HG03103 (cell line): ENCODE measurements around the gene RASAL3.
"Not testable (repeated sequence)": the region's sequence is repeated elsewhere in the genome, so short reads cannot be mapped to it uniquely, and the experiment has no call there.

Experiments
- ATAC-seq: cut with Tn5 transposase; IDR thresholded peaks from one replicate; pipeline ENCODE4 v1.9.1; 2021; ENCODE audit warnings: low read depth; ENCODE audit not compliant: unreplicated experiment

Gene RASAL3

DNA sequence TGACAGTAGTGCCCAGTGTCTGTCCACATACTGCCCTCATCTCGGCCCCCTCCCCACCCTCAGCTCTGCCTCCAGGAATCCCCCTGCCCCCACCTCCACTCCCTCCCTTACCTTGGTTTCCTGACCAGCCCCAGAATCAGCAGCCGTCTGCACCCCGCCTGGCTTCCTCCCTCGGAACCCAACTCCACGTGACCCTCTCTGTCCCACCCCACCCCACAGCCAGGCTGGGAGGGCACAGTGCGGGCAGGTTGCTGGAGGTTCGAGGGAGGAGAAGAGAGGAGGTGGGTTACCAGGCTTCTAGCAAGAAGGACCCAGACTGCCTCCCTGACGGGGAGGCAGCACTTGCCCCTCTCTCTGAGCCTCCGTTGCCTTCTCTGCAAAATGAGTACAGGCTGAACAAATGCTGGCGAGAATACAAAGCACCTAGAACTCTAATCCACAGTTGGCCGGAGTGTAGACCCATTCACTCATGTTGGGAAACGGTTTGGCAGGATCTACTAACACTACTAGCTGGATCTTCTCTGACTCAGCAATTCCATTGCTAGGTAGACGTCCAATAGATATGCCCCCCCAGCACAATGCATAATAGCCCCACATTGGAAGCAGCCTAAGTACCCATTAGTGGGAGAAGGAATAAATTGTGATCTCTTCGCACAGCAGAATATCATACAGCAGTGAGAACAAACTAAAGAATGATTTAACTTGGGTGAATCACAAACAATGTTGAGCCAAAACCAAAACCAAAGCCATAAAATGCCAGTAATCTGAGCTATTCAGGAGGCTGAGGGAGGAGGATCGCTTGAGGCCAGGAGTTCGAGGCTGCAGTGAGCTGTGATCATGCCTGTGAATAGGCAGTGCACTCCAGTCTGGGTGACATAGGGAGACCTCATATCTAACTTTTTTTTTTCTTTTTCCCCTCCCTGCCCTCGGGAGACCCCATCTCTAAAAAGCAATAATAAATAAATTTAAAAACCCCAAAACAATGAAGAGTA, at the start of gene RASAL3:
Gene RASAL3 (minus strand): TSS at position 151 of the 992 bp plus-strand sequence. CDS start 186 bp downstream, outside the sequence.
- ATAC-seq = peak; percentile 54

DNA sequence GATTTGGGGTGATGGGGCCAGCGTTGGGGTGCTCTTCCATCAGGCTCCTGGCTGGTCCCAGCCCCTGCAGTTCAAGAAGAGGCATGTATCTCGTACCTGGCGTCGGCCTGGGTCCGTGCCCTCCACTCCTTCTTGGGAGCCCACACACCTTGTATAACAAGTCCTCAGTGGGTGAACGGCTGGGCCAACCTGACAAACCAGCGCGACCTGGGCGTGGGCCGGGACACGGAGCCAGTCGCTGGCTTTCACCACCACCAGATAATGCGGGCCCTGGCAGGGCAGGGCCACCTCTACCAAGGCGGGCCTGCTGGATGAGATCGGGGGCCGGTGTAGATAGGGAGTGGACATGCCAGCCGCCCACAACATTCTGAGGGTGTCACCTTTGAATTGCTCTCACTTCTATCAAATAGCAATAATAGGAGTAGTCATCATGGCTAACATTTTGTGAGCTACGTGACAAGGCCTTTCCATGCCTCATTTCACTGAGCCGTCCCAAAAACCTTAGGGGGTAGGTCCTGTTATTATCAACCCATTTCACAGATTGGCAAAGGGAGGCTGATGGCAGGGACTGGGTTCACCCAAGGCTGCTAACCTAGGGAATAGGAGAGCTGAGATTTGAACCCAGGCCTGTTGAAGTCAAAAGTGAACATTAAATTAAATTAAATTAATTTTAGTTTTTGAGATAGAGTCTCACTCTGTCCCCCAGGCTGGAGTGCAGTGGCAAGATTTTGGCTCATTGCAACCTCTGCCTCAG, 47.5 kb upstream of the RASAL3 start:
- no peak for ATAC-seq

DNA sequence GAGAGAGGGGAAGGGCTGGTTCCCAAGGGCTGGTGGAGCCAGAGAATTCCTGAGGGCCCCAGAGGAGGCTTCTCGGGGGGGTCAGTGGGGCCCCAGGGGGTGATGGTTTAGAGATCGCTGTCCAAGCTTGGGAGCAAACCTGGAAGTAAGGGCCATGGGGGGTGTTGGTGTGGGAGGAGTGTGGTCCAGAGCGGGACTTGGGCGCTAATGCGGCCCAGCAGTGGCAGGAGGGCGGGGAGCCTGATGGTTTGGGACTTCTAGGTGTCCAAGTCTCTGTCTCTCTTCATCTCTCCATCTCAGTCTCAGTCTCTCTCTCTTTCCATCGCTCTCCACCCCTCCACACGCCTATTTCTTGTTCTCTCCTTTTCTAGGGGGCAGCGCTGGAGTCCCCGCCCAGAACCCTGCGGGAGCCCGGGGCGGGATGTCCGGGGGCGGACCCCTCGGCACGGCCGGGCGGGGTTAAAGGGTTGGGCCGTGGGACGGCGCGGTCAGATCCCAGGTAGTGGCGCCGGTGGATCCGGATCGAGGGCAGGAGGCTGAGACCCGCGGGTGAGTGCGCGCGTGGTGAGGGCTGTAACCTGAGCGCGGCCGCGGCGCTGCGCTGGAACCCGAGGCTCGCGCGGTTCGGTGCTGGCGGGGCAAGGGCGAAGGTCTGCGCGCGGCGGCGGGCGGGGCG, 43.8 kb upstream of the RASAL3 start, which contains the start of gene CYP4F22:
Gene CYP4F22 (plus strand): TSS at position 491 of the 676 bp plus-strand sequence. CDS start 16,812 bp downstream, outside the sequence.
- ATAC-seq = no peak

DNA sequence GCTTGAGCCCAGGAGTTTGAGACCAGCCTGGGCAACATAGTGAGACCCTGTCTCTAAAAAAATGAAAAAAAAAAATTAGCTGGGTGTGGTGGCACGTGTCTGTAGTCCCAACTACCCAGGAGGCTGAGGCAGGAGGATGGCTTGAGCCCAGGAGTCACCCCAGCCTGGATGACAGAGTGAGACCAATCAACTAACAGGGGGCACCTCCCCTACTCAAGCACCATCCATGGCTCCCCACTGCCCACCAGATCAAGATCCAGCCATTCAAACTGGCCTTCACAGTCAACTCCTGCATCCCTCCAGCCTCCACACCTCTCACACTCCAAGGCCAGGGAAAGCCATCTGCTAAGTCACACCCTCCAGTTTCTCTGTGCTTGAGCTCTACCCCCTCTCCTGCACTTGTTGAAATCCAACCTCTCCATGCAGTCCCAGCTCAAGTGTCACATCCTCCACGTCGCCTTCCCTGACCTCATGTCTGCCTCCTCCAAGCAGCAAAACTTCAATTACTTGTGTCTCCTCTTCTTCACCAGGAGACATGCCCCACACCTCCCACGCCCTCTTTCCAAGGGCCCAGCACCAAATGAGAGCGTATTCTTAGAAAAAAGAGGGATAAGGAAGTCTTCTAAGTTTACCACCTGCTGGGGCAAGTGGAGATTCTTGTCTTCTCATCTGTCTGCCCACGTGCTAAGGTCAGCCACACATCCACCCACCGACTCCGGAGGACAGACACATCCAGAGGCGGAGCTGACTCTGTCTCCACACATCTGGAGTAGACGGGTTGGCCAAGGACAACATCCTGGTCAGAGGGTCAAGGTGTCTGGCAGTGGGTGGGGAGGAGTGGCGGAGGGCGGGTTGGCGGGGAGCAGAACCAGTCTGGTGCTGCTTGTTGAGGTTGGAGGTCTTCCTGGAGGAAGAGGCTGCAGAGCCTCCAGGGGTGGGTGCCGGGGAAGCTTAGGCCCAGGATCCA, 43.0 kb upstream of the RASAL3 start:
- no peak for ATAC-seq

DNA sequence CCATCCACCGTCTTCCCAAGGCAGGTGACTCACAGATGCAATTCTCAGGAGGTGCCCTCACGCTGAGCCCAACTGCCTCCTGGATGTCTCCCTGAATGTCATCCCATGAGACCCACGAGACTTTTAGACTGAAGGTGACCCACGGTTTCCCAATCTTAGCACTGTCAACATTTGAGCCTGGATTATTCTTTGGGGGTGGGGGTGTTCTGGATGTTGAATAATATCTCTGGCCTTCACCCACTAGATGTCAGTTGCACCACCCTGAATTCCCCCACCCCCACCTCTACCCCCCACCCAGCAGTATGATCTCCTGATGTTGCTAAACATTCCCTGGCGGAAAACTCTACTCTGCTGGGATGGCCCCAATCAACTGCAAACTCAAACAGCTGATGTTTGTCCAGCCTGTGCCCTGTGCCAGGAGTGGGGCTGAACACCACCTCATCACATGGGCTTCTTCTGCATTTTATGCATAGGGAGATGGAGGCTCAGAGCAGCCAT, 41.8 kb upstream of the RASAL3 start:
- ATAC-seq = no peak

DNA sequence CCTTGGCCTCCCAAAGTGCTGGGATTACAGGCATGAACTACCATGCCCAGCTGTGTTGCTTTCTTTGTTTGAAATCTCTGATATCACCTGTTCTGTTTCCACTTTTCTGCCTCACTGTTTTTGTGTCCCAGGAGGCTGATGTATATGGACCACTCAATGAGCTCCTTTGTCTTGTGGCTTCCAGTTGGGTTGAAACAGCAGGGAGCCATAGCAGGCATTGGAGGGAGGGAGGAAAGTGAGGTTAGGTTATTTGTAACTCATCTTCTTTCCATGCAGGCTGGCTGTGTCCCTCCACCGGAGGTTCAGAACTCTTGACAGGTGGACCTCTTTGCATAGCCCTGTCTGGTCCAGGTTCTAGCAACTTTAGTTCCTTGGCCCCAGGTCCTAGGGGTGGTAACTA, 37.9 kb upstream of the RASAL3 start:
- no peak for ATAC-seq

DNA sequence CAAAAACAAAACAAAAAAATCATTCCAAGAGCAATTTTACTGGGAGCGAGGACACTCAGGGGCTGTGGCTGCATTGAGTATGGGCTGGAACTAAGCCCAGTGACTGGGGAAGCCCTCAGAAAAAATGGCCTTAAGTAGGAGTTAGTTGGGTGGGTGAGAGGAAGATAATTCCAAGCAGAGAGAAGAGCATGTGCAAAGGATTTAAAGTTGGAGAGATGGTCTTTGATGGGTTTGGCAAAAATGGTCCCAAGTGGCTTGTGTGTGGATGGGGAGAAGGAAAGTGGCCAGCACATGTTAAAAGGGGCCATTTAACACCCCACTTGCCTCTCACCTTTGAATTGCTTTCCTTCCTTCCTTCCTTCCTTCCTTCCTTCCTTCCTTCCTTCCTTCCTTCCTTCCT, 37.3 kb upstream of the RASAL3 start:
- ATAC-seq = no peak

DNA sequence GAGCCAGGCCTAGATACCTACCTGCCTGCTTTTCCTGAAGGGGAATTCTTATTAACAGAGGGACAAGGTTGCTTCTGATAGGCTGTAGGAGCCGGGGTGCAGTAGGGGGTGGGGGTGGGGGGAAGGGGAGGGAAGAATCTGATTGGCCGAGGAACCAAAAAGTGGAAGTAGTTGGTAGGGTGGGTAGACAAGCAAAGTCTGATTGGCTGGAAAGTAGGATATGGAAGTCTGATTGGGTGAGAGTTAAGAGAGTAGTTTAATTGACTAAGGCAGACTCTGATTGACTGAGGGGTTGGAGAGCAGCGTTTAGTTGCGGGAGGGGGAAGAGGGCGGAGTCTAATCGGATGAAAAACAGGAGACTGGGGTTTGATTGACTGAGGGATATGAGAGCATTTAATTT, 34.6 kb upstream of the RASAL3 start:
- no peak for ATAC-seq

DNA sequence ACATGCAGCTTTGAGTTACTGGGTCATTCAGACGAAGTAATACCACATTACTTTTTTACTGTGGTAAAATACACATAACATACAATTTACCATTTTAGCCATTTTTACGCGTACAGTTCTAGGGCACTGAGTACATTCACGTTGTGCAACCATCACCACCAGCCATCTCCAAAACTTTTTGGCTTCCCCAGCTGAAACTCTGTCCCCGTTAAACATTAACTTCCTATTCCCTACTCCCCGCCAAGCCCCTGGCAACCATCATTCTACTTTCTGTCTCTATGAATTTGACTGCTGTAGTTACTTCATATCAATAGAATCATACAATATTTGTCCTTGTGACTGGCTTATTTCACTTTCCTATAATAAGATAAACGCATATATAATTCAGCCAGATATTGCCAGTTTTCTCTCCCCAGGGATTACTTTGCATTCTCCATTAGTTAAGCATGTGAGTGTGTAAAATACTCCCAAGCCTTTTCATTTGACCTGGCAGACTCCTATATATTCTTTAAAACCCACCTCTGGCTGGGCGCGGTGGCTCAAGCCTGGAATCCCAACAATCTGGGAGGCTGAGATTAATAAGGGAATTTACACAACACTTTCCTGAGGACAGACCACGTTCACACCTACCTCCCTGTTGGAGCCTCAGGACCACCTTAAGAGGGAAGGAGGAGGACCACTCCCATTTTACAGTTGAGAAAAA, 34.0 kb upstream of the RASAL3 start:
- no peak for ATAC-seq

DNA sequence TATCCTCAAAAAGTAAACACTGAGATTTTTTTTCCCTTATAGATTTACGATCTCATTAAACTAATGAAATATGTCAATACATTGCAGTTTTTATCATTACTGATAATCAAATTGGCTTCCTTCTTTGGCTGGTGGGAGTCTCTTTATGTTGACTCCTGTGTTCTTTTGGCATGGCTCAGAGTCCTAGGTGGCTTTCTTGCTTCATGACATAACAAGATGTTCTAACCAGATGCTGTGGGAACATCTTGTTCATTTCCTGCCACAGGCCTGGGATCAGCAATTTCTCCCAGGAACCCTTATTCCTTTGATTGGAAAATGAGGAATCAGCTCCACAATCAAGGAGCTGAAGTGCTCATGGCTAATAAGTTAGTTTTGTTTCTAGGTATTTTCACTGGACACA, 30.8 kb upstream of the RASAL3 start:
- no peak for ATAC-seq

DNA sequence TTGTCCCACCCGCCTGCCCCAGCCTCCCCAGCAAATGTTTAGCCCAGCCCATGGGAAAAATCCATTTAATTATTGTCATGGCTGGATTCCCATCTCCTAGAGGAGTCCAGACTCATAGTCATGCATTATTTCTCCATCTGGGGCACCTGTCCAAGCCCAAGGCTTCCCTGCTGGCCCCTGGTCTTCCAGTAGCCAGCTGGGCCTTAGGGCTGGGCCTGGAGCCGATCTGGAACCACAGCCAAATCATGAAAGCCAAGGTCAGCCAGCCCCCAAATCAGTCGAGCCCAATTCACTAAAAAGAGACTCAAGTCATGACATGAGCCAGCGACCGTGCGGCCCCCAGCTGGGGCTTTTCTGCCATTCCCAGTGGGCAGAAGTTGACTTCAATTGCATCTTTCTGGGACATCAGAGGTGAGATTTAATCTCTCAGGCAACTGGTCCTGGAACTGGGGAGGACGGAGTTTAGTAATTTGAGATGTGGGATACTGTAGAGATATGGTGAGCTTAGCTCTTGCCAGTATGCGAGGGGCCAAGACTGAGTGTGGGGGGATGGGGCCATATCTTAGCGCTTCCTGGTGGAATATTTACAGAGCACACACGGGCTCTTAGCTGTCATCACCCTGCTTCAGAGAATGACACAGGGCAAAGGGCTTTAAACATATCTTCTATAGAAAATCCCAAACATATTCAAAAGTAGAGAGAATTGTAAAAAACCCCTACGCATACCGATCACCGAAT, 24.3 kb upstream of the RASAL3 start:
- ATAC-seq = no peak

DNA sequence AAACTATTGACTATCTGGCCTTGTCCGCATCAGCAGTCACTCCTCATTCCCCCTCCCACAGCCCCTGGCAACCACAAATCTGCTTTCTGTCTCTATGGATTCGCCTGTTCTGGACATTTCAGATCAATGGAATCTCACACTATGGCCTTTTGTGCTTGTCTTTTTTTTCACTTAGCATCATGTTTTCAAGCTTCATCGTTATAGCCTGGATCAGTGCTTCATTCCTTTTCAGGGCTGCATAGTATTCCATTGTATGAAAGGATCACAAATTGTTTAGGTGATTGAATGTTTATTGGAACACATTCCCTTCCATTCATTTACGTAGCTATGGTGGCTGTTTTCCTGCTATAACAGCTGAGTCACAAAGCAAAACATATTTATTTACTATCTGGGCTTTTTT, 22.7 kb upstream of the RASAL3 start:
- no peak for ATAC-seq

DNA sequence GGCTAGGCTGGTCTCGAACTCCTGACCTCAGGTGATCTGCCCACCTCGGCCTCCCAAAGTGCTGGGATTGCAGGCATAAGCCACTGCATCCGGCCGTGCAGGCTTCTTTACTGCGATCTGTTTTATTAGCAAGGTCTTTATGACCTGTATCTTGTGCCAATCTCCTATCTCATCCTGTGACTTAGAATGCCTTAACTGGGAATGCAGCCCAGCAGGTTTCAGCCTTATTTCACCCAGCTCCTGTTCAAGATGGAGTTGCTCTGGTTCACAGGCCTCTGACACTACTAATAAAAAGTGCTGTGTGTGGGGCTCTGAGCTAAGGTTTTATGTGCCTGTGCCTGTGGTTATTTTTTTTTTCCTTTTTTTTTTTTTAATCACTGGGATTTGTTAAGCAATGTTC, 21.4 kb upstream of the RASAL3 start:
- not testable (repeated sequence) for ATAC-seq

DNA sequence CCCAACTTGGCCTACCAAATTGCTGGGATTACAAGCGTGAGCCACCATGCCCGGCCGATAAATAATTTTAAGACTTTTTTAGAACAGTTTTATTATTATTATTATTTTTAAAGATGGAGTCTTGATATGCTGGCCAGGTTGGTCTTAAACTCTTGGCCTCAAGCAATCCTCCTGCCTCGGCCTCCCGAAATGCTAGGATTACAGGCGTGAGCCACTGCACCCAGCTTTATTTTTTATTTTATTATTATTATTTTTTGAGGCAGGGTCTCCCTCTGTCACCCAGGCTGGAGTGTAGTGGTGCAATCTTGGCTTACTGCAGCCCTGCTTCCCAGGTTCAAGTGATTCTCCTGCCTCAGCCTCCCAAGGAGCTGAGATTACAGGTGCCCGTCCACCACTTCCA, 16.7 kb upstream of the RASAL3 start:
- not testable (repeated sequence) for ATAC-seq

DNA sequence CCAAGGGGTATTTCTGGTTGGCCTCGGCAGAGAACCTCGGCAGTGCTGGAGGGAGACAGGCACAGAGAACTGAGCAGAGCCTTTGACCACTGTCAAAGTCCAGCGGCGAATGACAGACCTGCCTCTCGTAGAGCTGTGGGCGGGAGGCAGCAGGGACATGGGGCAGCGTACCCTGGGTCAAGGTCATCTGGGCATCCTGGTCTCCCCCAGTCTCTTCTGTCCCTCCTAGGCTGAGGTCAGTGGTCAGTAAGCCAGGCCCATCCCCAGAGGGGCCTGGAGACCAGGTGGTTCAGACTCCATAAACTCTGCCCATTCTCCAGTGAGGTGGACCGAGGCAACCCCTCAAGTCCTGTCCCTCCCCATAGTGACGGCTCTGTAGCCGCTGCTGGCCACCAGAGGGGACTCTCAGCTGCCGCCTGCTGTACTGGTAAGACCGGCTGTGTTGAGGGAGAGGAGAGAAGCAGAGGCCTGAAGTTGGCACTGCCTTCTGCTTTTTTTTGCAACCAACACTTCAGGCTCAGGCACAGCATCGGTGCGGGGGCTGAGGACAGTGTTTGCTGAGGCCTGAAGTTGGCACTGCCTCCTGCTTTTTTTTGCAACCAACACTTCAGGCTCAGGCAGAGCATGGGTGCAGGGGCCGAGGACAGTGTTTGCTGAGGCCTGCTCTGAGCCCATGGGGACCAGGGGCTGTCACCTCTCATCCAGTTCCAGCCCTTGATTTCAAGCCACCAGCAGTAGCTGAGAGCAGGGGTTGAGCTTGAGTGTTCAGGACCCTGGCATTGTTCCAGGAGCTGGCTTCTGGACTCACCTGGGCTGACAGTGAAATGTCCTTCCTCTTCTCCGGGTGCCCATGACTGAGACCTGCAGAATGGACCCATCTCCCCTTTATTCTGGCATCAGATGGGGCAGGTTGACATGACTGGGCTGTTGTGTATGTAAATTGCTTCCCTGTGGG, 15.3 kb upstream of the RASAL3 start, which contains the start of gene PGLYRP2:
Gene PGLYRP2 (minus strand): TSS at position 111 of the 955 bp plus-strand sequence. CDS start 130 bp downstream, outside the sequence.
- no peak for ATAC-seq

DNA sequence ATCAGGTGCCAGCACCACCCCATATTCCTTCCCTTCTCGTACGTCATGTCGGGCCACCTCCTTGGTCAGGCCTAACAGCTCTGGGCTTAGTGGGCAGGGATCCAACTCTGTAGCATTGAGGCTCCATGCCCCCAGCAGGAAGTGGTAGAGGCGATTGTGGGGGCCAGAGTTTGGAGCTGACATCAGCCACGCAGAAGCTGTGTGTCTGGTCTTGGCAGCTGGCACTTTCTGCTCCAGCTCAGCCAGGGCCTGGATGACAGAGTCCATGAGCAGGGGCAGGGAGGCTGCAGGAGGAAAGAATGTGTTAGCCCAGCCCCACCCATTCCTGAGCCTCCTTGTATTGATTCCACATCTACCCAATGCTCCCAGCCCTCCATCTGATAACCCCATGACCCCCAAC, 12.0 kb upstream of the RASAL3 start:
- ATAC-seq = no peak

DNA sequence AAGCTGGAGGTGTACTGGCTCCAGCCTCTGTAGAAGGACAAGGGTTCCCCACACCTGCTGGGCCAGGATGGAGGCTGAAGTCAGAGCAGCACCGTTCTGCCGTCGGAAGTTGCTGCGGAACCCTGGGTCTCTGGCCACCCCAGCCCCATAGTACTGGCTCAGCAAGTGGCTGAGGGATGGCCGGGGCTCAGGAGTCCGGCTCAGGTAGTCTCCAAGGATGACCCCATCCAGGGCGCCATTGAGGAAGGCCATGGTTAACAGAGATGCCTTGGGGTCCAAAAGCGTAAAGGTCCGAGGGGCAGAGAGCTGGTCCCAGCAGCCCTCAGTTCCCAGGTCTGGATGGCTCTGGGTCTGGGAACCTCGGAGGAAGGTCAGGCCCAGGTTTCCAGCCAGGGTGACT, 11.3 kb upstream of the RASAL3 start:
- ATAC-seq = no peak
